Adrenal gland (tissue), 12 donors: ENCODE measurements around the gene MSN. TPM values are rescaled to one million over a fixed set of nuclear protein-coding genes. Genes with fewer than 3 reads are reported as not detected.

Experiments
- DNase-seq, 7 donors: peaks; one replicate each; pipeline ENCODE4 v3.0.0-alpha.2; 2019 to 2020
- H3K27ac ChIP-seq, 5 donors: fragments of 200-600 bp; sonication (generic) in 4 of 5; 1 replicate in 3 of 5; 2 replicates in 2 of 5; pipeline versions ENCODE4 v1.5.1 to v1.8.0; 2016 to 2020; ENCODE audit warnings: mild to moderate bottlenecking in 1 of 5
- H3K27me3 ChIP-seq: fragments of 200-600 bp; 2 replicates; pipeline ENCODE4 v1.8.0; 2021
- H3K36me3 ChIP-seq, 2 donors: fragments of 200-600 bp; replicated peaks in 1 of 2; 1 replicate in 1 of 2; 2 replicates in 1 of 2; pipeline versions ENCODE4 v1.5.1 to v1.8.0; 2018 to 2022
- H3K4me1 ChIP-seq, 2 donors: fragments of 200-600 bp; replicated peaks in 1 of 2; 1 replicate in 1 of 2; 2 replicates in 1 of 2; pipeline versions ENCODE4 v1.5.1 to v1.8.0; 2018 to 2021
- H3K4me3 ChIP-seq, 4 donors: fragments of 200-600 bp; sonication (generic) in 3 of 4; one replicate each; pipeline ENCODE4 v1.5.1; 2016 to 2018
- H3K9me3 ChIP-seq, 3 donors: fragments of 200-600 bp; sonication (generic) in 1 of 3; replicated peaks in 1 of 3; 1 replicate in 2 of 3; 2 replicates in 1 of 3; pipeline versions ENCODE4 v1.5.1 to v1.8.0; 2016 to 2021
- CTCF ChIP-seq, 6 experiments: fragments of 450-650 bp in 4 of 6; fragments of 200-600 bp in 2 of 6; sonication (generic) in 1 of 6; IDR thresholded peaks; 1 replicate in 5 of 6; 2 replicates in 1 of 6; pipeline versions ENCODE4 v1.5.1 to v1.8.0; 2016 to 2021; ENCODE audit warnings: antibody characterized with exemption in 6 of 6, mild to moderate bottlenecking in 2 of 6, moderate library complexity in 1 of 6
- POLR2A ChIP-seq, 2 donors: fragments of 450-650 bp; IDR thresholded peaks; one replicate each; pipeline ENCODE4 v1.6.1; 2017; ENCODE audit warnings: antibody characterized with exemption in 2 of 2, mild to moderate bottlenecking in 2 of 2, moderate library complexity in 1 of 2
- WGBS, 4 donors: extraction: QIAGEN DNeasy Blood & Tissue Kit in 2 of 4; methylation state at CpG; one replicate each; pipeline versions ENCODE4 v1.1.5 to v1.1.7; 2013 to 2017; 5-methylcytosine and 5-hydroxymethylcytosine counted together
- intact Hi-C, 2 donors: fragments of 100-400 bp; cut with DNase I; formaldehyde crosslinking; loops; one replicate each; pipeline versions ENCODE4 v1.14.1 to v1.15.0; 2022 to 2023
- polyA plus RNA-seq, 3 donors: library from polyadenylated mRNA; stranded (reverse); fragments of 200-250 nt in 2 of 3; fragments of 350-450 nt in 1 of 3; fragmentation: Illumina TruSeq in 1 of 3; extraction: RNeasy Lipid Tissue Mini Kit (QIAGEN cat#74804) in 1 of 3; gene quantifications; one replicate each; pipeline ENCODE4 v1.2.3, GENCODE V29; 2013 to 2014
- total RNA-seq, 9 donors: library from RNA; depleted of rRNA in 4 of 9; stranded (reverse); fragments of >200 nt in 4 of 9; fragments of 120-200 nt in 1 of 9; fragmentation: NEBNext Ultra II Directional in 1 of 9; extraction: Animal tissue kit (Norgen Biotek cat#: 25700) in 1 of 9; gene quantifications; one replicate each; pipeline versions ENCODE4 v1.1.0 to v1.2.4, GENCODE V29; 2013 to 2023
- donor health status: healthy with polysubstance abuse.
- donor health status: Bipolar disorder and iron deficiency.
- donor health status: DM: yes; HTN: yes; CAD: no.
- donor health status: DM: no; HTN: no; CAD: no.
- donor health status: DM: no; HTN: no; CAD: no.
- donor health status: DM: yes; HTN: yes; CAD: no.

MSN gene
- total and polyA plus RNA-seq, 12 donors = 40.9 to 244 (median 178) TPM

GRCh38 chrX:65690057-65690855 is 22.8 kb downstream of the MSN start:
- H3K4me3 ChIP-seq = no peak overlapping the region
- TF ChIP-seq POLR2A (IDR thresholded peaks at IDR 0.05) (no peak), CTCF (IDR thresholded peaks at IDR 0.05) (no peak)
- 71 to 73% (median 71%) methylated on average over 3 to 5 of the region's 5 CpGs for WGBS, 4 donors

GRCh38 chrX:65695849-65696449 is 28.5 kb downstream of the MSN start:
- Histone ChIP-seq H3K4me1 (peaks cover 10 to 33% of the 10 kb centered on the region in 2 donors), H3K4me3 (no peak overlapping the region), H3K27ac (peak overlapping the region in 2 of 5 donors; percentile 59 to 79), H3K9me3 (no peaks in the 10 kb centered on the region), H3K27me3 (no peaks in the 10 kb centered on the region), H3K36me3 (no peaks in the 10 kb centered on the region)
- WGBS, 4 donors = 51 to 62% (median 58%) methylated on average over 3 of the region's 3 CpGs
- no peak for DNase-seq
- no peak for TF ChIP-seq CTCF (IDR thresholded peaks at IDR 0.05)
- TF ChIP-seq POLR2A (IDR thresholded peaks at IDR 0.05) = no peak
- intact Hi-C loops = no loop called here

More at GRCh38 chrX:65690057-65690855, 22.8 kb downstream of the MSN start:
- H3K9me3 ChIP-seq = no peaks in the 10 kb centered on the region
- intact Hi-C loops = no loop called here
- H3K36me3 ChIP-seq = no peaks in the 10 kb centered on the region
- peak overlapping the region in 1 of 5 donors; percentile 46 for H3K27ac ChIP-seq
- peaks cover 4 to 37% of the 10 kb centered on the region in 2 donors for H3K4me1 ChIP-seq
- DNase-seq = no peak
- no peaks in the 10 kb centered on the region for H3K27me3 ChIP-seq

GRCh38 chrX:65696613-65697012 is 29.2 kb downstream of the MSN start:
- WGBS, 4 donors = 55 to 79% (median 69%) methylated on average over 2 to 3 of the region's 3 CpGs
- DNase-seq = no peak
- TF ChIP-seq CTCF (IDR thresholded peaks at IDR 0.05) (no peak), POLR2A (IDR thresholded peaks at IDR 0.05) (no peak)
- intact Hi-C loops = no loop called here
- no peaks in the 10 kb centered on the region for H3K9me3 ChIP-seq
- no peaks in the 10 kb centered on the region for H3K27me3 ChIP-seq
- H3K27ac ChIP-seq = peak overlapping the region in 2 of 5 donors; percentile 59 to 79
- no peak overlapping the region for H3K4me3 ChIP-seq
- peaks cover 10 to 33% of the 10 kb centered on the region in 2 donors for H3K4me1 ChIP-seq
- H3K36me3 ChIP-seq = no peaks in the 10 kb centered on the region

GRCh38 chrX:65697211-65697641 is 29.8 kb downstream of the MSN start:
- no peaks in the 10 kb centered on the region for H3K9me3 ChIP-seq
- no peak for TF ChIP-seq CTCF (IDR thresholded peaks at IDR 0.05)
- TF ChIP-seq POLR2A (IDR thresholded peaks at IDR 0.05) = no peak
- H3K27ac ChIP-seq = peak overlapping the region in 2 of 5 donors; percentile 59 to 79
- no peak overlapping the region for H3K4me3 ChIP-seq
- H3K36me3 ChIP-seq = no peaks in the 10 kb centered on the region
- peaks cover 6 to 33% of the 10 kb centered on the region in 2 donors for H3K4me1 ChIP-seq
- 31 to 58% (median 45%) methylated on average over 2 of the region's 2 CpGs for WGBS, 4 donors
- no peak for DNase-seq
- no peaks in the 10 kb centered on the region for H3K27me3 ChIP-seq
- intact Hi-C loops = no loop called here
